Bronchial epithelial cell (primary cell): ENCODE results near the gene SPATA32. TPM values are rescaled to one million over a fixed set of nuclear protein-coding genes. Genes with fewer than 3 reads are reported as not detected.

ENCODE experiments used
- DNase-seq: peaks from one replicate; pipeline ENCODE4 v3.0.0-alpha.2; 2010; ENCODE audit warnings: low read depth
- FAIRE-seq: peaks from 2 replicates; lab custom pipeline; 2011; peaks lifted over from hg19 to GRCh38; lab: Jason Lieb, UNC
- H3K27me3 ChIP-seq: 2 replicates; pipeline ENCODE4 v1.5.1; 2011; ENCODE audit warnings: low read length; ENCODE audit not compliant: control insufficient read depth, insufficient read depth
- H3K36me3 ChIP-seq: 2 replicates; pipeline ENCODE4 v1.5.1; 2011; ENCODE audit warnings: low read length; ENCODE audit not compliant: control insufficient read depth, insufficient read depth
- H3K4me3 ChIP-seq: 2 replicates; pipeline ENCODE4 v1.5.1; 2011; ENCODE audit warnings: mild to moderate bottlenecking, low read depth, low read length, control low read depth
- total RNA-seq: library from RNA; depleted of rRNA; stranded (reverse); fragments of >200 nt; gene quantifications from 2 replicates; pipeline ENCODE4 v1.2.1, GENCODE V29; 2014
- TF ChIP-seq, protein P1 (sequence below): IDR thresholded peaks from 2 replicates; pipeline ENCODE4 v1.5.1; 2011; ENCODE audit warnings: mild to moderate bottlenecking, moderate library complexity, low read length, control low read depth, inconsistent platforms; ENCODE audit not compliant: insufficient read depth, severe bottlenecking

The SPATA32 gene
- total RNA-seq, 1 donor from 2014 or later: under 0.01 TPM

DNA sequence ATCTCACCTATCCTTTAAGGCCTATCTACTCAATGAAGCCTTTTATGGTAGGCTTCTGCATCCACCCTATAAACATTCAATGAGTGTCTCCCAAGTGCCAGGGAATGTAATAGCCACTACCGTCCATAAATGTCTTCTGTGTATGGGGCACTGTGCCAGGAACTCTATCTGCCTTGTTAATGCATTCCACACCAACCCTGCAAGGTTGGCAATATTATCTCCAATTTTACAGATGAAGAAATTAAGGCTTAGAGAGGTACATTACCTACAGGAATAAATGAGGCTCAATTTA is 34.9 kb upstream of the SPATA32 start:
- no peak for DNase-seq
- TF ChIP-seq, protein P1, sequence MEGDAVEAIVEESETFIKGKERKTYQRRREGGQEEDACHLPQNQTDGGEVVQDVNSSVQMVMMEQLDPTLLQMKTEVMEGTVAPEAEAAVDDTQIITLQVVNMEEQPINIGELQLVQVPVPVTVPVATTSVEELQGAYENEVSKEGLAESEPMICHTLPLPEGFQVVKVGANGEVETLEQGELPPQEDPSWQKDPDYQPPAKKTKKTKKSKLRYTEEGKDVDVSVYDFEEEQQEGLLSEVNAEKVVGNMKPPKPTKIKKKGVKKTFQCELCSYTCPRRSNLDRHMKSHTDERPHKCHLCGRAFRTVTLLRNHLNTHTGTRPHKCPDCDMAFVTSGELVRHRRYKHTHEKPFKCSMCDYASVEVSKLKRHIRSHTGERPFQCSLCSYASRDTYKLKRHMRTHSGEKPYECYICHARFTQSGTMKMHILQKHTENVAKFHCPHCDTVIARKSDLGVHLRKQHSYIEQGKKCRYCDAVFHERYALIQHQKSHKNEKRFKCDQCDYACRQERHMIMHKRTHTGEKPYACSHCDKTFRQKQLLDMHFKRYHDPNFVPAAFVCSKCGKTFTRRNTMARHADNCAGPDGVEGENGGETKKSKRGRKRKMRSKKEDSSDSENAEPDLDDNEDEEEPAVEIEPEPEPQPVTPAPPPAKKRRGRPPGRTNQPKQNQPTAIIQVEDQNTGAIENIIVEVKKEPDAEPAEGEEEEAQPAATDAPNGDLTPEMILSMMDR: no peak
- no peak for FAIRE-seq
- H3K4me3 ChIP-seq: no peak overlapping the region
- peaks cover 1% of the 10 kb centered on the region for H3K36me3 ChIP-seq
- no peaks in the 10 kb centered on the region for H3K27me3 ChIP-seq

DNA sequence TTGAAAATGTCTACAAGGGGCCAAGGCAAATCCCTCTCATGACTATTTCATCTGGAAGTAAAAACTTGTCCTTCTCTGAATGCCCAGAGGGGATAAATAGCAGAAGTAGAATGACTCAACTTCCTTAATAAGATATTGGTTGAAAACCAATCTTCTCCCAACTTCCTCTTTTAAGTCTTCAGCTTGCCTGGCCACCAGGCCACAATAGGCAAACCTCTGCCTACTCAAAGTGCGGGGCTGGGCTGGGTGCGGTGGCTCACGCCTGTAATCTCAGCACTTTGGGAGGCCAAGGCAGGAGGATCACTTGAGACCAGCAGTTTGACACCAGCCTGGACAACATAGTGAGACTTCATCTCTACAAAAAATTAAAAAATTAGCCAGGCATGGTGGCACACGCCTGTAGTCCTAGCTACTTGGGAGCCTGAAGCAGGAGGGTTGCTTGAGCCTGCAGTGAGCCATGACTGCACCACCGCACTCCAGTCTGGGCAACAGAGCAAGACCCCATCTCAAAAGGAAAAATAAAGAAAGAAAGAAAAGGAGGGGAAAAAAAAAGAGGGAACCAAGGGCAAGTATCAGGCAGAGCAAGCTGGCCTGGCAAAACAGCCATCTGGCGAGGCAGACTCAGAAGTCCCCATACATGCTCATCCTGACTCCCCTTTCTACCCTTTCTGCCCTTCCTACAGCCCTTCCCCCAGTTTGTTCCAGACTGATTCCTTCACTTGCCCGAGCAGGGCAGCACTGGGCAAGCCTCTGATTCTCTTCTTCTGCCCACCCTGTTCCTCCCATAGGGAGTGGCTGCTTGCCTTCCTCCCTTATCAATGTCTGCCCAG is 34.3 kb upstream of the SPATA32 start:
- FAIRE-seq (no peak), DNase-seq (peak; percentile 86)
- peaks cover 1% of the 10 kb centered on the region for H3K36me3 ChIP-seq
- H3K27me3 ChIP-seq: no peaks in the 10 kb centered on the region
- no peak overlapping the region for H3K4me3 ChIP-seq
- TF ChIP-seq, protein P1: no peak

DNA sequence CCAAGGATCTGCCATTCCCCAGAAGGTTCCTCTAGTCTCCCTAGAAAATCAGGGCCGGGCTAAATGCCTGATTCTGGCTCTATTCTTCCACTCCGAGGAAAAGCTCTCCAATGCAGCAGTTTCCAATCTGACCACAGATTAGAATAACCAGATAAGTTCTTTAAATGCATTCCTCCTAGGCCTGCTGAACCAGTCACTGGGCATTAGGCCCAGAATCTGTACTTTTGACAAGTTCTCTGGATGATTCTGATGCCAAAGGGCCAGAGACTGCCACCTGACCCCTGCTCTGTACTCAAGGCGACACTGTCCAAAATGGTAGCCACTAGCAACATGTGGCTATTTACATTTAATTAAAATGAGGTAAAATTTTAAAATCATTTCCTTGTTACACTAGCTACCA is 32.6 kb upstream of the SPATA32 start:
- TF ChIP-seq, protein P1: no peak
- FAIRE-seq: no peak
- H3K27me3 ChIP-seq: no peaks in the 10 kb centered on the region
- H3K36me3 ChIP-seq: peaks cover 15% of the 10 kb centered on the region
- no peak overlapping the region for H3K4me3 ChIP-seq
- no peak for DNase-seq

DNA sequence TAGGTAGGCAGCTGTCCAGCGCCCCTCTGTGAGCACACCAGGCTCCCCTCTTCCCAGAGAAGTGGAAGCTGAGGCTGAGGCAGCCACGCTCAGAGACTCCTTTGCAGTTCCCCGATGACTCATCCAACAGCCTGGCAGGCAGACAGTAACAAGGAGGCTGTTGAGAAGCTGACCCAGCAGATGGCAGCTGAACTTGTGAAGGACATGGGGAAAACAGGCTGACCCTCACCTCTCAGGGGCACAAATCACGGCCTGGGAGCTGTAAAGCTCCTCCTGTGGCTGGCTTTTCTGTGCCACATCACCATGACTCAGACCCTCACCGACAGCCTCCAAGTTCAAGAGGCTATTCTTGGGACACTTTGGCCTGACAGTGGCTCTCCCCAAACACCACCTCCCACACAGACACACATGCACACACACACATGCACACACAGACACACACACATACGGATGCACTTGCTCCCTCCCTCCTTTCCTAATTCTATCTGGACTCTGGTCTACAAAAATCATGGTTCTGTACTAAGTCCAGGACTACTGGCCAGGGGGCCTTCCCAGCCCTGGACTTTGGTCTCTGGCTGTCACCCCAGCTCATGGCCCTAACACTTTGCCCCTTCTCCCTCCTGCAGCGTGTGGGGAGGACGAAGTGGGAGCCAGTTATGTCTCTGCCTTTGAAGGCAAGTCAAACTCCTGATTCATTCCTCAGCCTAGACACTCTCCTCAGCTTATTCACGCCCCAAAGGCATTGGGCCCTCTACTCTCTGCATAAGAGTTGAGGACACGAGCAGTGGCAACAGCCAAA is 31.7 kb upstream of the SPATA32 start:
- peaks cover 17% of the 10 kb centered on the region for H3K36me3 ChIP-seq
- H3K4me3 ChIP-seq: no peak overlapping the region
- TF ChIP-seq, protein P1: no peak
- FAIRE-seq (peak; percentile 86), DNase-seq (peak; percentile 81)
- H3K27me3 ChIP-seq: no peaks in the 10 kb centered on the region

DNA sequence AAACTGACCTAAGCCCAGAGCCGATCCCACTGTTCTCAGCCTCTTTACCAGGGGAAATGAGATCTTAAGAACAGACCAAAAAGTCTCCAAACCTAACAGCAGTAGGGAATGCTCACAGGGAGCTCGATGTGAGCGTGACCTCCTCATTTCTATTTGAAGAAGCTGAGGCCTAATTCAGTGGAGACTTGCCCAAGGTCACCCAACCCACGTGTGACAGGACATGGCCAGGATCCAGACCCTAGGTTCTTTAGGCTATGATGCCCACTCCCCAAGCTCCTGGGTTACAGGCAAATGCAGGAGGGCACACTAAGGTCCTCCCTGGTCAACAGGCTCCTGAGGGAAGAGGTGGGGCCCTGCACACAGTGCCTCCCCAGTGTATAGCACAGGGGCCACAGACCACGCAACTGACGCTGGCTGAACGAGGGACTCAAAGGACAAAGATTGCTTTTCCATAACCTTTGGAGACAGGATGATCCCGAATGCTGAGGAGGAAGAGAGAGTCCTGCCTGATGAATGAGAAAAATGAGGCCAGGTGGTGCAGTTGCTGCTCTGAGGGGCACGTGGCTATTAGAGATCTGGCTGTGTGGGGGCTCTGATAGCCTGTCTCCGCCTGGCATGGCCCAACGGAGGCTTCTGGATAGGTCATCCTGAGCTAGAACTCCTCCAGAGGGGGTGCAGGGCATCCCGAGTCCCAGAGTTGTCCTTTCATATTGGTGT is 31.0 kb upstream of the SPATA32 start:
- Histone ChIP-seq H3K36me3 (peaks cover 17% of the 10 kb centered on the region), H3K4me3 (no peak overlapping the region), H3K27me3 (no peaks in the 10 kb centered on the region)
- FAIRE-seq: peak; percentile 23
- DNase-seq: no peak
- TF ChIP-seq, protein P1: no peak
